ENCODE measurements around the gene PAQR5.

DNA sequence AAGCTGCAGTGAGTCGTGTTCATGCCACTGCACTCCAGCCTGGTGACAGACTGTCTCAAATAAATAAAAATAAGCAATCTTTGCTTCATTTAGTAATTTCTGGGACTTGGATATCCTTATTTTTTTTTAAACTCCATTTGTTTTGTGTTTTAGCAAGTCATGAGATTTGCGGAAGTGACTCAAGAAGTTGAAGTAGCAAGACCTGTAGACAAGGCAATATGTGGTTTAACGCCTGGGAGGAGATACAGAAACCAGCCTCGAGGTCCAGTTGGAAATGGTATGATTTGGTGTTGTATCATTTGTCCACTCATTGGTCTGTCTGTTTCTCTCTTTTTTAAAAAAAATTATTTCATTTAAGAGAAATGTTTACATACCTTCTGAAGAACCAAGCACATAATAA is 137.3 kb downstream of the PAQR5 start:
- TF ChIP-seq, protein P1, sequence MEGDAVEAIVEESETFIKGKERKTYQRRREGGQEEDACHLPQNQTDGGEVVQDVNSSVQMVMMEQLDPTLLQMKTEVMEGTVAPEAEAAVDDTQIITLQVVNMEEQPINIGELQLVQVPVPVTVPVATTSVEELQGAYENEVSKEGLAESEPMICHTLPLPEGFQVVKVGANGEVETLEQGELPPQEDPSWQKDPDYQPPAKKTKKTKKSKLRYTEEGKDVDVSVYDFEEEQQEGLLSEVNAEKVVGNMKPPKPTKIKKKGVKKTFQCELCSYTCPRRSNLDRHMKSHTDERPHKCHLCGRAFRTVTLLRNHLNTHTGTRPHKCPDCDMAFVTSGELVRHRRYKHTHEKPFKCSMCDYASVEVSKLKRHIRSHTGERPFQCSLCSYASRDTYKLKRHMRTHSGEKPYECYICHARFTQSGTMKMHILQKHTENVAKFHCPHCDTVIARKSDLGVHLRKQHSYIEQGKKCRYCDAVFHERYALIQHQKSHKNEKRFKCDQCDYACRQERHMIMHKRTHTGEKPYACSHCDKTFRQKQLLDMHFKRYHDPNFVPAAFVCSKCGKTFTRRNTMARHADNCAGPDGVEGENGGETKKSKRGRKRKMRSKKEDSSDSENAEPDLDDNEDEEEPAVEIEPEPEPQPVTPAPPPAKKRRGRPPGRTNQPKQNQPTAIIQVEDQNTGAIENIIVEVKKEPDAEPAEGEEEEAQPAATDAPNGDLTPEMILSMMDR (IDR thresholded peaks at IDR 0.05): no peak
- TF ChIP-seq POLR2AphosphoS5 (IDR thresholded peaks at IDR 0.05; ENCODE audit: low read depth, low read length) (no peak), TCF7L2 (IDR thresholded peaks at IDR 0.05; ENCODE audit: low read depth, low read length) (no peak), SIN3A (IDR thresholded peaks at IDR 0.05; ENCODE audit: borderline replicate concordance, insufficient read depth, low read depth, low read length) (no peak)
- TF ChIP-seq, protein P2, sequence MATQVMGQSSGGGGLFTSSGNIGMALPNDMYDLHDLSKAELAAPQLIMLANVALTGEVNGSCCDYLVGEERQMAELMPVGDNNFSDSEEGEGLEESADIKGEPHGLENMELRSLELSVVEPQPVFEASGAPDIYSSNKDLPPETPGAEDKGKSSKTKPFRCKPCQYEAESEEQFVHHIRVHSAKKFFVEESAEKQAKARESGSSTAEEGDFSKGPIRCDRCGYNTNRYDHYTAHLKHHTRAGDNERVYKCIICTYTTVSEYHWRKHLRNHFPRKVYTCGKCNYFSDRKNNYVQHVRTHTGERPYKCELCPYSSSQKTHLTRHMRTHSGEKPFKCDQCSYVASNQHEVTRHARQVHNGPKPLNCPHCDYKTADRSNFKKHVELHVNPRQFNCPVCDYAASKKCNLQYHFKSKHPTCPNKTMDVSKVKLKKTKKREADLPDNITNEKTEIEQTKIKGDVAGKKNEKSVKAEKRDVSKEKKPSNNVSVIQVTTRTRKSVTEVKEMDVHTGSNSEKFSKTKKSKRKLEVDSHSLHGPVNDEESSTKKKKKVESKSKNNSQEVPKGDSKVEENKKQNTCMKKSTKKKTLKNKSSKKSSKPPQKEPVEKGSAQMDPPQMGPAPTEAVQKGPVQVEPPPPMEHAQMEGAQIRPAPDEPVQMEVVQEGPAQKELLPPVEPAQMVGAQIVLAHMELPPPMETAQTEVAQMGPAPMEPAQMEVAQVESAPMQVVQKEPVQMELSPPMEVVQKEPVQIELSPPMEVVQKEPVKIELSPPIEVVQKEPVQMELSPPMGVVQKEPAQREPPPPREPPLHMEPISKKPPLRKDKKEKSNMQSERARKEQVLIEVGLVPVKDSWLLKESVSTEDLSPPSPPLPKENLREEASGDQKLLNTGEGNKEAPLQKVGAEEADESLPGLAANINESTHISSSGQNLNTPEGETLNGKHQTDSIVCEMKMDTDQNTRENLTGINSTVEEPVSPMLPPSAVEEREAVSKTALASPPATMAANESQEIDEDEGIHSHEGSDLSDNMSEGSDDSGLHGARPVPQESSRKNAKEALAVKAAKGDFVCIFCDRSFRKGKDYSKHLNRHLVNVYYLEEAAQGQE (IDR thresholded peaks at IDR 0.05; ENCODE audit: insufficient read depth in 1 of 2, low read depth in 2 of 2, low read length in 1 of 2): no peak
